ENCODE results near the gene CEMIP2. TPM values are rescaled to one million over a fixed set of nuclear protein-coding genes. Genes with fewer than 3 reads are reported as not detected.

The CEMIP2 gene
- 91.7 and 93.8 TPM in 2 replicates for total RNA-seq (2014; rRNA removed; shearing (Covaris generic))

GRCh38 chr9:71768388-71769174 is at the start of gene CEMIP2:
Gene CEMIP2 (minus strand): TSS chr9:71768513. CDS start chr9:71750373, 18,140 bp downstream.

Other genes with a start within 250 kb of the CEMIP2 start
- 16.9 and 17.7 TPM in 2 replicates for gene ABHD17B, start 142.7 kb upstream of the CEMIP2 start, total RNA-seq (2014; rRNA removed; shearing (Covaris generic))
- 14.6 and 18.0 TPM in 2 replicates for gene C9orf85, start 143.1 kb upstream of the CEMIP2 start, total RNA-seq (2014; rRNA removed; shearing (Covaris generic))

All from A375 (cell line).